HCT116 (cell line): Measurements from ENCODE around the gene KLK1. TPM values are rescaled to one million over a fixed set of nuclear protein-coding genes. Genes with fewer than 3 reads are reported as not detected.
A peak's percentile ranks its signal among the peaks of the same experiment; 100 is the strongest.

Experiments used
- ATAC-seq: fragments of 200-7000 bp; cut with Tn5 transposase; 2 replicates; pipeline ENCODE4 v1.9.1; 2020; ENCODE audit warnings: mild to moderate bottlenecking, moderate library complexity
- BruUV-seq: library from RNA; stranded (reverse); fragments of 400-500 nt; replicated peaks from 2 replicates; lab custom pipeline; 2021; lab: Mats Ljungman, UMichigan
- CTCF ChIA-PET: fragments of 300-600 bp; sonication (Branson Sonifier 250); formaldehyde crosslinking; loops from one replicate; lab custom pipeline; 2021; ENCODE audit warnings: antibody characterized with exemption; lab: Charles Lee
- POLR2A ChIA-PET: fragments of 300-600, 350-600 bp; sonication (Branson Sonifier 250); formaldehyde crosslinking; loops from one replicate; lab custom pipeline; 2021; ENCODE audit warnings: antibody characterized with exemption; lab: Charles Lee
- RAD21 ChIA-PET, 2 experiments: fragments of 300-600 bp; sonication (Branson Sonifier 250); formaldehyde crosslinking; loops; one replicate each; lab custom pipeline; 2023; ENCODE audit warnings: low total read pairs in 2 of 2; ENCODE audit not compliant: uncharacterized antibody in 2 of 2, unreplicated experiment in 2 of 2, low non-redundant PET in 1 of 2; lab: Charles Lee
- DNase-seq: peaks from one replicate; pipeline ENCODE4 v3.0.0-alpha.2; 2010; ENCODE audit warnings: low read depth, low spot score
- H2AFZ ChIP-seq: fragments of 200-600 bp; shearing (Covaris generic), sonication (generic); 2 replicates; pipeline ENCODE4 v1.6.1; 2017; ENCODE audit warnings: low read depth, mixed run types, mixed read lengths, antibody characterized with exemption, low read length; ENCODE audit not compliant: poor library complexity, severe bottlenecking
- H3K27ac ChIP-seq: 2 replicates; pipeline ENCODE4 v1.5.1; 2012; ENCODE audit warnings: low read depth, low read length
- H3K27me3 ChIP-seq: fragments of 200-600 bp; sonication (generic); 2 replicates; pipeline ENCODE4 v1.6.1; 2016; ENCODE audit warnings: mixed run types, low read length, mixed read lengths; ENCODE audit not compliant: insufficient read depth
- H3K36me3 ChIP-seq, 2 experiments: fragments of 200-500 bp in 1 of 2; fragments of 200-600 bp in 1 of 2; sonication (Bioruptor generic) in 1 of 2; sonication (generic) in 1 of 2; 2 replicates each; pipeline versions ENCODE4 v1.5.1 to v1.6.1; 2014 to 2016; ENCODE audit warnings: low read length in 2 of 2, inconsistent platforms in 1 of 2, mixed read lengths in 1 of 2, mixed run types in 1 of 2; ENCODE audit not compliant: insufficient read depth in 2 of 2, control insufficient read depth in 1 of 2
- H3K4me1 ChIP-seq, 2 experiments: fragments of 200-600 bp in 1 of 2; sonication (generic) in 1 of 2; 2 replicates each; pipeline versions ENCODE4 v1.5.1 to v1.6.1; 2012 to 2017; ENCODE audit warnings: low read length in 2 of 2, inconsistent platforms in 1 of 2, mild to moderate bottlenecking in 1 of 2, mixed read lengths in 1 of 2, mixed run types in 1 of 2, moderate library complexity in 1 of 2; ENCODE audit not compliant: insufficient read depth in 2 of 2, control insufficient read depth in 1 of 2
- H3K4me2 ChIP-seq: fragments of 200-600 bp; sonication (generic); 2 replicates; pipeline ENCODE4 v1.6.1; 2017; ENCODE audit warnings: mixed run types, low read length, mixed read lengths
- H3K4me3 ChIP-seq, 2 experiments: fragments of 200-600 bp in 1 of 2; sonication (generic) in 1 of 2; replicated peaks in 1 of 2; 2 replicates each; pipeline ENCODE4 v1.5.1; 2011 to 2016; ENCODE audit warnings: low read length in 2 of 2, control low read depth in 1 of 2, low read depth in 1 of 2, mild to moderate bottlenecking in 1 of 2, mixed read lengths in 1 of 2, mixed run types in 1 of 2
- H3K79me2 ChIP-seq: fragments of 200-600 bp; sonication (generic); 2 replicates; pipeline ENCODE4 v1.6.1; 2017; ENCODE audit warnings: mild to moderate bottlenecking, mixed run types, low read length, moderate library complexity, mixed read lengths; ENCODE audit not compliant: insufficient read depth
- H3K9ac ChIP-seq: fragments of 200-600 bp; sonication (generic); 2 replicates; pipeline ENCODE4 v1.6.1; 2016; ENCODE audit warnings: low read length, mixed read lengths
- H3K9me2 ChIP-seq: fragments of 200-600 bp; sonication (generic), shearing (Covaris generic); 2 replicates; pipeline ENCODE4 v1.6.1; 2017; ENCODE audit warnings: mixed run types, mild to moderate bottlenecking, moderate library complexity; ENCODE audit not compliant: insufficient read depth
- H3K9me3 ChIP-seq, 2 experiments: fragments of 200-500 bp in 1 of 2; fragments of 200-600 bp in 1 of 2; sonication (Bioruptor generic) in 1 of 2; sonication (generic) in 1 of 2; 2 replicates each; pipeline ENCODE4 v1.6.1; 2014 to 2017; ENCODE audit warnings: low read length in 2 of 2, mixed read lengths in 2 of 2, inconsistent platforms in 1 of 2, low read depth in 1 of 2, mild to moderate bottlenecking in 1 of 2, mixed run types in 1 of 2, moderate library complexity in 1 of 2; ENCODE audit not compliant: control insufficient read depth in 1 of 2, insufficient read depth in 1 of 2
- H4K20me1 ChIP-seq: fragments of 200-600 bp; sonication (generic), shearing (Covaris generic); 2 replicates; pipeline ENCODE4 v1.6.1; 2017; ENCODE audit warnings: mixed run types, mild to moderate bottlenecking, moderate library complexity; ENCODE audit not compliant: insufficient read depth
- CEBPB ChIP-seq: IDR thresholded peaks from 2 replicates; pipeline ENCODE4 v1.6.1; 2012; ENCODE audit warnings: low read depth
- EGR1 ChIP-seq: IDR thresholded peaks from 2 replicates; pipeline ENCODE4 v1.6.1; 2012; ENCODE audit warnings: low read depth
- ELF1 ChIP-seq: IDR thresholded peaks from 2 replicates; pipeline ENCODE4 v1.6.1; 2012; ENCODE audit warnings: low read depth, borderline replicate concordance
- SP1 ChIP-seq: IDR thresholded peaks from 2 replicates; pipeline ENCODE4 v1.6.1; 2012; ENCODE audit warnings: low read depth
- SRF ChIP-seq: IDR thresholded peaks from 2 replicates; pipeline ENCODE4 v1.6.1; 2012; ENCODE audit warnings: low read depth
- TCF7L2 ChIP-seq: IDR thresholded peaks from 2 replicates; pipeline ENCODE4 v1.7.0; 2011; ENCODE audit warnings: borderline replicate concordance, inconsistent platforms; ENCODE audit not compliant: insufficient read depth, insufficient read length; ENCODE audit errors: extremely low read depth
- YY1 ChIP-seq: IDR thresholded peaks from 2 replicates; pipeline ENCODE4 v1.6.1; 2011; ENCODE audit warnings: low read length, low read depth, moderate library complexity, mild to moderate bottlenecking; ENCODE audit not compliant: insufficient replicate concordance; ENCODE audit errors: extremely low read depth
- ZFX ChIP-seq: fragments of 450-650 bp; IDR thresholded peaks from 2 replicates; pipeline ENCODE4 v1.6.1; 2017
- ZNF274 ChIP-seq: fragments of 200-500 bp; sonication (Bioruptor generic); IDR thresholded peaks from 2 replicates; pipeline ENCODE4 v1.6.1; 2014; ENCODE audit warnings: mild to moderate bottlenecking, low read depth, low read length, inconsistent platforms
- intact Hi-C: fragments of 100-400 bp; cut with micrococcal nuclease; formaldehyde crosslinking; loops from 2 replicates; pipeline ENCODE4 v1.10.0; 2022
- total RNA-seq: library from RNA; stranded (reverse); gene quantifications from one replicate; pipeline ENCODE4 v1.2.1, GENCODE V29; 2021; ENCODE audit not compliant: unreplicated experiment
- TF ChIP-seq, protein P1 (sequence below): IDR thresholded peaks from 2 replicates; pipeline ENCODE4 v1.6.1; 2012
- TF ChIP-seq, protein P2 (sequence below): IDR thresholded peaks from 2 replicates; pipeline ENCODE4 v1.6.1; 2012
- TF ChIP-seq, protein P3 (sequence below): IDR thresholded peaks from 2 replicates; pipeline ENCODE4 v1.6.1; 2012; ENCODE audit warnings: low read depth

KLK1 gene
- total RNA-seq, 1 experiment from 2014 or later, result 3.3 TPM

DNA sequence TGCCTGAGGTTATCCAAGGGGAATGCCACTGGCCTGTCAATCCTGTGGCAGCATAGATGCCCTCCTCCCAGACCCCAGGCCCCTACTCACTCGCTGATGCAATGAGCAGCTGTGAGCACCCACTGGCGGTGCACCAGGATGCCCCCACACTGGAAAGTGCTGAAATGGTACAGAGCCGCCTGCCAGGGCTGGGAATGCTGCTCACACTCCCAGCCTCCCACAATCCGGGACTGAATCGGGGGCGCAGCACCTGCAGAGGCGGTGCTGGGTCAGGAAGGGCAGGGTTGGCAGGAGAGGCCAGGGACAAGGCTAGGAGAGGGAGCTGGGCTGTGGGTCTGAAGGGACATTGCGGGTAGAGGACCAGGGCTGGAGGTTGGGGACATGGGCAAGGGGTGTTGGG is 2.0 kb downstream of the KLK1 start:
- H3K9me2 ChIP-seq, result no peaks in the 10 kb centered on the region
- no peak for ATAC-seq
- no peak for DNase-seq
- H3K27me3 ChIP-seq, result no peaks in the 10 kb centered on the region
- CTCF ChIA-PET, result no interaction called here
- H3K4me3 ChIP-seq, result no peak overlapping the region
- H3K79me2 ChIP-seq, result no peaks in the 10 kb centered on the region
- no TSS peak for BruUV-seq
- no peak overlapping the region for H2AFZ ChIP-seq
- no peak overlapping the region for H3K9ac ChIP-seq
- RAD21 ChIA-PET, result no interaction called here
- no peak for TF ChIP-seq SP1
- TF ChIP-seq, protein P1, sequence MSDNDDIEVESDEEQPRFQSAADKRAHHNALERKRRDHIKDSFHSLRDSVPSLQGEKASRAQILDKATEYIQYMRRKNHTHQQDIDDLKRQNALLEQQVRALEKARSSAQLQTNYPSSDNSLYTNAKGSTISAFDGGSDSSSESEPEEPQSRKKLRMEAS, result no peak
- peaks cover 24 to 52% of the 10 kb centered on the region in 2 experiments for H3K4me1 ChIP-seq
- intact Hi-C loops, result no loop called here
- H3K4me2 ChIP-seq, result no peak overlapping the region
- no peak overlapping the region; the same call in 1 of the 2 replicates for H3K27ac ChIP-seq
- POLR2A ChIA-PET, result no interaction called here
- no peaks in the 10 kb centered on the region for H4K20me1 ChIP-seq
- no peaks in the 10 kb centered on the region; a peak in 1 of 4 replicates for H3K9me3 ChIP-seq
- H3K36me3 ChIP-seq, result no peaks in the 10 kb centered on the region

DNA sequence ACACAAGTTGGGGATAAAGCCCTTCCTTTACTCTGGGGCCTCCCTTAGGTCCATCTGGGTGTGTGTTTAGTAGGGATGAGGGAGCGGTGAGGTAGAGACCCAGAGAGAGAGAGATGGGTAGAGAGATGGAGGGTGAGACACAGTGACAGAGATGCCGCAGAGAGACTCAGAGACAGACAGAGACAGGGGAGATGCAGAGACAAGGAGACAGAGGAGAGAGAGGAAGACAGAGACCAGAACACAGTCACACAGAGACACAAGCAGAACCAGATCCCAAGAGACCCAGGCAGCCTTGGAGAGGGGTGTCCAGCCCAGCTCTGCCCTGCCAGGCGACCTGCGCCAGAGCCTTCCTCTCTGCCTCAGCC is 2.4 kb downstream of the KLK1 start:
- H2AFZ ChIP-seq, result peak overlapping the region; percentile 92
- BruUV-seq, result no TSS peak
- RAD21 ChIA-PET, result no interaction called here

More for the DNA sequence above, 2.4 kb downstream of the KLK1 start:
- H3K4me2 ChIP-seq, result peak overlapping the region; percentile 76
- ChIA-PET CTCF (no interaction called here), POLR2A (interaction anchor here (1.8 kb wide), 1 partner anchor 17 kb away, joined by 12 read pairs; no protein-coding TSS in a partner anchor)
- DNase-seq (no peak), ATAC-seq (no peak)
- no peaks in the 10 kb centered on the region for H3K36me3 ChIP-seq
- TF ChIP-seq ZNF274, result no peak
- TF ChIP-seq YY1, result no peak
- TF ChIP-seq, protein P2, sequence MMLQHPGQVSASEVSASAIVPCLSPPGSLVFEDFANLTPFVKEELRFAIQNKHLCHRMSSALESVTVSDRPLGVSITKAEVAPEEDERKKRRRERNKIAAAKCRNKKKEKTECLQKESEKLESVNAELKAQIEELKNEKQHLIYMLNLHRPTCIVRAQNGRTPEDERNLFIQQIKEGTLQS, result no peak
- no peak for TF ChIP-seq ZFX
- TF ChIP-seq, protein P3, sequence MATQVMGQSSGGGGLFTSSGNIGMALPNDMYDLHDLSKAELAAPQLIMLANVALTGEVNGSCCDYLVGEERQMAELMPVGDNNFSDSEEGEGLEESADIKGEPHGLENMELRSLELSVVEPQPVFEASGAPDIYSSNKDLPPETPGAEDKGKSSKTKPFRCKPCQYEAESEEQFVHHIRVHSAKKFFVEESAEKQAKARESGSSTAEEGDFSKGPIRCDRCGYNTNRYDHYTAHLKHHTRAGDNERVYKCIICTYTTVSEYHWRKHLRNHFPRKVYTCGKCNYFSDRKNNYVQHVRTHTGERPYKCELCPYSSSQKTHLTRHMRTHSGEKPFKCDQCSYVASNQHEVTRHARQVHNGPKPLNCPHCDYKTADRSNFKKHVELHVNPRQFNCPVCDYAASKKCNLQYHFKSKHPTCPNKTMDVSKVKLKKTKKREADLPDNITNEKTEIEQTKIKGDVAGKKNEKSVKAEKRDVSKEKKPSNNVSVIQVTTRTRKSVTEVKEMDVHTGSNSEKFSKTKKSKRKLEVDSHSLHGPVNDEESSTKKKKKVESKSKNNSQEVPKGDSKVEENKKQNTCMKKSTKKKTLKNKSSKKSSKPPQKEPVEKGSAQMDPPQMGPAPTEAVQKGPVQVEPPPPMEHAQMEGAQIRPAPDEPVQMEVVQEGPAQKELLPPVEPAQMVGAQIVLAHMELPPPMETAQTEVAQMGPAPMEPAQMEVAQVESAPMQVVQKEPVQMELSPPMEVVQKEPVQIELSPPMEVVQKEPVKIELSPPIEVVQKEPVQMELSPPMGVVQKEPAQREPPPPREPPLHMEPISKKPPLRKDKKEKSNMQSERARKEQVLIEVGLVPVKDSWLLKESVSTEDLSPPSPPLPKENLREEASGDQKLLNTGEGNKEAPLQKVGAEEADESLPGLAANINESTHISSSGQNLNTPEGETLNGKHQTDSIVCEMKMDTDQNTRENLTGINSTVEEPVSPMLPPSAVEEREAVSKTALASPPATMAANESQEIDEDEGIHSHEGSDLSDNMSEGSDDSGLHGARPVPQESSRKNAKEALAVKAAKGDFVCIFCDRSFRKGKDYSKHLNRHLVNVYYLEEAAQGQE, result no peak
- TF ChIP-seq, protein P1, result no peak
- TF ChIP-seq CEBPB, result no peak
- no peak for TF ChIP-seq EGR1
- TF ChIP-seq SRF, result no peak
- TF ChIP-seq ELF1, result no peak
- TF ChIP-seq TCF7L2, result no peak
- H3K27me3 ChIP-seq, result no peaks in the 10 kb centered on the region
- intact Hi-C loops, result no loop called here
- H3K4me3 ChIP-seq, result peak overlapping the region in 1 of 2 experiments; percentile 25; a peak in 1 of 4 replicates
- no peaks in the 10 kb centered on the region for H3K9me2 ChIP-seq
- peaks cover 24 to 52% of the 10 kb centered on the region in 2 experiments for H3K4me1 ChIP-seq
- H3K79me2 ChIP-seq, result no peaks in the 10 kb centered on the region
- H4K20me1 ChIP-seq, result no peaks in the 10 kb centered on the region
- H3K27ac ChIP-seq, result no peak overlapping the region; the same call in 1 of the 2 replicates
- no peaks in the 10 kb centered on the region for H3K9me3 ChIP-seq
- H3K9ac ChIP-seq, result peak overlapping the region; percentile 30; the same call in 1 of the 2 replicates
